COLO668 (cell line): ENCODE results near the gene CIAO2B.

Source experiments
- DNase-seq: peaks from one replicate; lab custom pipeline; 2025; ENCODE audit not compliant: unreplicated experiment; lab: John Stamatoyannopoulos, UW

CIAO2B gene

DNA sequence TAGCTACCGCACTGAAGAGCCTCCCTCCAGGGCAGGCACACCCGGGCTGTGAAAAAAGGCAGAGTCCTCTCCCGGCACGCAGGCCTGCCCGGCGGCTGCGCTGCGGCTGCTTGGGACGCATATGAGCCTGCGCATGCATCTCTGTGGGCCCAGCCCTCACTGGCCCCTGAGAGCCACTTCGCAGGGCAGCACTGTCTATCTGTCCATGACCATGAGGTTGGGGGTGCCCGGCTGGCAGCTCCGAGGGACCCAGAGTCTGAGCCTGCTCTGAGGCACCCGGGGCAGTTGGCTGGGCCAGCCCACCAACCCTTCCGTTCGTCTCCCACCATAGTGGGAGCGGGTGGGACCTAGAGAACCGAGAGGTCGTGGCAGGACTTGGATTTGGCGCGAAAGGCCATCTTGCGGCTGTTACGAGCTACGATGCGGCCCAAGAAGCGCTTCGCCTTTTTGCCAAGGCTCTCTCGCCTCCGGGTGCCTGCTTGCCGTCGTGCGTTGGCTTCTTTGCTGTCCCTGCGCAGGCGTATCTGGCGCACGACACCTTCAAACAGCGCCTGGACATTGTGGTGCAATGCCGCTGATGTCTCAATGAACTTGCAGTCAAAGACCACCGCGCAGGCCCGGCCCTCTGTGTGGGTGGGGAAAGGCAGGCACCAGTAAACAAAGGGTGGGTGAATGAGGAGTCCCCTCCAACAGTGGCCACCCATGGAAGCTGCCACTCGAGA lies 12.3 kb downstream of the CIAO2B start:
- DNase-seq: no peak

DNA sequence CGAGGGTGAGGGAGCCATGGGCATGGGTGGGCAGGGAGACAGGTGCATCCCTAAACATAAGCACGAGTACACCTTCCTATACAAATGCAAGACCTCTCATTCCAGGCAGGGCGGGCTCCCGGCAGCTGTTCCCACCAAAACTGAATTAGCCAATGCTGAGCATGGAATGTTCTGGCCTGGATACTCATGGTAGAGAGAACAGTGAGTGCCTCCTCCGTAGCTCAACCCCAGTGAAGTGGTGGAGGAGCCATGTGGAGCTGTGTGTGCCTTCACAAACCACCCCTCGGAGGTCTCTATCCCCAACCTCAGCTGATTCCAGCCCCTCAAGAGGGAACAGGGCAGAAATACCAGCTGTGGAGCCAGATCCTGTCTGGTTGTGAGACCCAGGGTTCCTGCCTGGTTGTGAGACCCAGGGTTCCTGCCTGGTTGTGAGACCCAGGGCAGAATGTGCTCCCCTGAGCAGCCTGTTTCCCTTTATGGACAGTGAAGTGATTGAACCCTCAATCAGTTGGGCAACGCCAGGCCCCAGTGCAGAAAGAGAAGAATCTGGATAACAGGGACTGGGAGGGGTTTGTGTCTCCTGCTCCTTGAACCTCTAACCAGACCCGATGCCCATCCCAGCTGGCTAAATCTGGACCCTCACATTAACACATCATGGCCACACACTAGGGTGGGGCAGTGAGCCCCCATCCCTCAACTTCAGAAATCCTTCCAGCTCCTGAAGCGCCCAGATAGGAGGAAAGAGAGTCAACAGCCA lies 13.1 kb downstream of the CIAO2B start:
- no peak for DNase-seq

DNA sequence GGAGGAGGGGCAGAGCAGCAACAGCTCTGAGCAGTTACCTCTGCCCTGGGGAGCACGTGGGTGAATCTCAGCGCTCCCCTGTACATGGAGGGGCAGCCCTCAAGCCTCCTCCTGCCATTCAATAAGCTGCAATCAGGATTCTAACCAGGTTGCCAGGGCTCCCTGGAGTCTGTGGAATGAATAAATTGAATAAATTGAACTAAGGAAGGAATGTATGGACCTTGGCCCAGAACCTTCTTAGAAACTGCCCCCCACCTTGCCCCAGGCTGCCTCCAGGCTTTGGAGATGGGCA lies 14.0 kb downstream of the CIAO2B start:
- DNase-seq: no peak

DNA sequence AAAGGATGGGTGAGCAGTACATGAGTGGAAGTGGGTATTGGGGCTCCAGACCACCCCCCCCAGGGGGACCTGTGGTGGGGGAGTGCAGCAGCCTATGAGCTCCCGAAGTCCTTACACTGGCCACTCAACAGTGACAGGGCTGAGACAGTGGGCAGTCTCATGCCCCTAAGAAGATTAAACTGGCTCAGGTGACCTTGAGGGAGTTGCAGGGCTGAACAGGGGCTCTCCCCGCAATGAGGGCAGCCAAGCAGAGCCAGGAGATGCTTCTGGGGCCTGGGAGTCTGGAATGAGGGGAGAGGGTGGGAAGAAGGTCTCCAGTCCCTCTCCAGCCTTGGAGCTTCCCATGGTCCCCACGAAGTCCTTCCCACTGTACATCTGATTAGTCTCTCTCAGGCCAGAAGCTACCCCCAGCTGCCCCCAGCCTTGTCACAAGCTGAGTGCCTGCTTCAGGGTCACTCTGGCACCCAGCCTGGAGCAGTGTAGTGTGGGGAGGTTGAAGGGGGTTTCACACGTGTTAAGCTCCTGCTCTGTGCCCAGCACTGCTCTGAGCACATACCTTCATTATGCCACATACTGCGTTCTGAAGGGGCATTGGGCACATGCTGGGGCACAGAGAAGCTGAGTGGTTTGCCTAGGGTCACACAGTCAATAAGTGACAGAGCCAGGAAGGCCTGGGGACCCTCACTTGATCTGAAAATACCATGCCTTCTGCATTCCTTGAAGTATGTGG lies 14.5 kb downstream of the CIAO2B start:
- no peak for DNase-seq

DNA sequence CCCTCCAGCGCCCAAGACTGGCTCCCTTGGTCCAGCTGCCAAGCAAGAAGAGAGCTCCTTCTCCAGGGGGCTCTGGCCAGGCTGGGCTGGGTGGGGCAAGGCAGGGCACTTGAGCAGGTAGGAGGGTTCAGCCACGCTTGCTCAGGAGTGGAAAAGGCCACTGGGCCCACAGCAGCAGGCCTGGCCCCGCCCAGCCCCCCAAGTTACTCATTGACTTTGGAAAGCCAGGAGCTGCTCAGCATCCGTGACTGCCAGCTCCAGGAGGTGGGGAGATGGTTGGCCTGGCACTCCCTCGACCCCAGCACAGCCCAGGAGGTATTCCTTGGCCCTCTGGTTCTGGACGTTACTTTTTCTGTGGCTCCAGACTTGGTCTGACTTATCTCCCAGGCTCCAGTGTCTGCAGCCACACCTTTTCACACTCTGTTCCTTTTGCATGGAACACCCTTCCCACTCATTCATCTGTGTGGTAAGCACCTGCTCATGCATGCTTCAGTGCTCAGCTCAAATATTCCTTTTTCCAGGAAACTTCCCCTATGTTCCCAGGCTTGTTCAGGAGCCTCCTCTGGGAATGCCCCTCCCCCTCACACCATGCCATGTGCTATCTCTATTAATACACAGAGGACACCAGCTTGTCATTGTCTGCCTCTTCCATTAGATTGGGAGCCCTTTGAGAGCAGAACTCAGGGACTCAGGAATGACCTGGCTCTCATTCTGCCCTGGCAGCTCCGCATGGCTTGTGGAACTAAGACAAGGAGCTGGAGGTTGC lies 15.2 kb downstream of the CIAO2B start, which contains the start of gene CDH16:
CDH16 (minus strand) TSS at position 83 of the 766 bp plus-strand sequence. CDS start 820 bp downstream, outside the sequence.
- peak; percentile 69 for DNase-seq

DNA sequence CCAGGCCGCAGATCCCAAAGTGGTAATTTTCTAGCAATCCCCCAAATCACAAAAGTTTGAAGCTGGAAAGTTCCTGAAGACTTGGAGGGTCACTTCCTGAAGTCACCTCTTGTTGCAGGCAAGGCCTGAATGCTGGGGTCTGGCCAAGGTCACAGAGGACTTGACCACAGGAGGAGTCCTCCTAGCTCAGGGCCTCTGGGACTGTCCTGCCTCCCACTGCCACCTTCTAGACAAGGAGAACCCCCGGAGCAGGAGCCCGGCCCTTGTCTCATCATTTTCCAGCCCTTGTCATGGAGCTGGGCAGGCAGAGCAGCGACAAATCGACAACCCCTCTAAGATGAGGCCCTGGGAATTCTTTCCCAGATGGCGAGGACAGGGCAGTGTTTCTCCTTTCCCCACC lies 15.8 kb downstream of the CIAO2B start:
- DNase-seq: no peak

DNA sequence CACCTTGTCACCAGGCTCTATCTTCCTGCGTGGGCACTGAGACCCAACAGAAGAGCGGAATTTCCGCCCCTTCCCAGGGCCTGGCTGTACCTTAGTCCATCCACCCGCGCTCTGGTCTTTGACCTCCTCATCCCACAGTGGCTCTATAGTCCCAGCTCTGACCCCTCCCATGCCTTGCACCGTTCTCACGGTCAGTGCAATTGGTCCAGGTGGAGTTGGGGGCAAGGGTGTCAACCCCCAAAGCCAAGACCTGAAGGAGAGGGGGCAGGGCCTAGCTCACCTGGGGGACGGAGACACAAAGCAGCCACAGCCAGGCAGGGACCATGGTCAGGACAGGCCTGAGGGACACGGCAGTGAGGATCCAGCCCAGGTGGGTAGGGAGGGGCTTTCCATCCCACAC lies 16.5 kb downstream of the CIAO2B start:
- DNase-seq: no peak

DNA sequence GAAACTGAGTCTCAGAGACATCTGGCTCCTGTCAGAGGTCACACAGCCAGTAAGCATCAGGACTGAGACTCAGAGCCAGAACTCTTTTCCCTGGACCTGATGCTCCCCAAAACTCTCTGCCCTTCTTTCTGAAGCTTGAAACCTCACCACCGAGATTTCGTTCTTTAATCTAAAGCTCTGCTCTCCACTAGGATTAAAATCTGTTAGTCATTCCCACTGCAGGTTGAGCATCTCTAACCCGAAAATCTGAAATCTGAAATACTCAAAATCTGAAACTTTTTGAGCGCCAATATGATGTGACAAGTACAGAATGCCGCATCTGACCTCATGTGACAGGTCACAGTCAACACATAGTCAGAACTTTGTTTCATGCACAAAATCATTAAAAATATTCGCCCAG lies 17.7 kb downstream of the CIAO2B start:
- no peak for DNase-seq

DNA sequence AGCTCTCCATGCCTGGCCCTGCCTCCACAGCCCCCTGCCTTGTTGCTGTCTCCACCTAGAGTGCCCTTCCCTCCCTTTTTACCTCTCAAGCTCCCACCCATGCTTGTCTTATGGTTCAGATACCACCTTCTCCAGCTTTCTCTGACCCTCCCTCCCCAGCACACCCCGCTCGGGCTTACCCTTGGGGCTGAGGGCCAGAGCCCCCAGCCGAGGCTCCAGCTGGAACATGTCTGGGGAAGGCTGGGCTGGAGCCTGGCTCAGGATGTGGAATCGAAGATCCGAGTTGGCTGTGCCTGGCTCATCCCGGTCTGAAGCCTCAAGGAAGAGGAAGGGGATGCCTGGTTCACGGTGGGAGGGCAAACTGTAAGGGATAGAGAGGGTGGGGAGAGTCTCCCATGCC lies 19.2 kb downstream of the CIAO2B start:
- DNase-seq: no peak

DNA sequence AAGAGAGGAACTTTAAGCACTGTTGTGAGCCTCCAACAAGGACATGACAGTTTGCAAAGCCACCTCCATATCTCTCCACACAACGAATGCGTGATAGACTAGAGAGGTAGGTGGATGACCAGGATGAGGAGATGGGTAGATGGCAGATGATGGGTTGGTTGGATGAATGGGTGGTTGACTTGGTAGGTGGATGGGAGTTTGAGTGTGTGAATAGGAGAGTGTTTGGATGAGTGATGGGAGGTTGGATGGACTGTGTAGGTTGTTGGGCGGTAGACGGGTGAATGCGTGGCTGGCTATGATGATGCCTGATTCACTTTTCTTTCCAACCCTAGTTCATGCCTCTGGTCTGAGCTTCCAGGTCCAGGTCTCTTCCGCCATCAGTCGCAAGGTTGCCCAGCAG lies 19.7 kb downstream of the CIAO2B start:
- DNase-seq: no peak

DNA sequence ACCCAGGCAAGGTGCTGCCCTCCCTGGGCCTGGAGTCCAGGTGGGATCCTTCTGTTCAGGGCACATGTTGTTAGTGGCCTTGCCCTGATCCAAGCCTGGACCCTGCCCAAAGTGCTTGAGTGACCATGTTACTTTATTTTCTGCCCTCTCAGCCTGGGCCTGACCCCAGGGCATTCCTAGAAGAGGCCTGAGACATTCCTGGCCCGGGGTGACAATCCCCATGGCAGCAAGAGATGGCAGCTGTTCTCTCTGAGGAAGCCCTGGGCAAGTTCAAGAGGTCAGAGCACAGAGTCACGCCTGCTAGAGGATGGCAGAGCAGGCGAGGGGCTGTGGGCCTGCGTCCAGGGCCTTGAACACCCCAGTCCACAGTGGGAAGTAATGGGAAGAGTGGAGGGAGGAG lies 20.5 kb downstream of the CIAO2B start:
- DNase-seq: no peak

DNA sequence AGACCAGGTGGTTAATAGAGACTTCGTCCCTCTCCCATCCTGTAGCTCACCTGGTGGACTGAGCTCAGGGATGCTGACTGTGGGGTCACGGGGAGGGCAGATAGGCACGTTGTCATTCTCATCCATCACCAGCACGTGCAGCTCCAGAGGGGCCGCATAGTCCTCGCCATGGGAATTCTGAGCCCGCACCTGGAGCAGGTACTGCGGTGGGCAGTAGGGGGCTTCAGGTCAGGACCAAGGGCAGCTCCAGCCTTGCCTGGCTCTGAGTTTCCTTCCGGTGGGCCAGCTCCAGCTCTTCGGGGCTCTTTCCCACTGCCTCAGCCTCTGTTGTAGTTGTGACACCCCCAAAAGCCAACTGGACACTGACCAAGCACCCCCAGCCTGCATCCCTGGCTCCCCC lies 21.1 kb downstream of the CIAO2B start:
- DNase-seq: no peak

DNA sequence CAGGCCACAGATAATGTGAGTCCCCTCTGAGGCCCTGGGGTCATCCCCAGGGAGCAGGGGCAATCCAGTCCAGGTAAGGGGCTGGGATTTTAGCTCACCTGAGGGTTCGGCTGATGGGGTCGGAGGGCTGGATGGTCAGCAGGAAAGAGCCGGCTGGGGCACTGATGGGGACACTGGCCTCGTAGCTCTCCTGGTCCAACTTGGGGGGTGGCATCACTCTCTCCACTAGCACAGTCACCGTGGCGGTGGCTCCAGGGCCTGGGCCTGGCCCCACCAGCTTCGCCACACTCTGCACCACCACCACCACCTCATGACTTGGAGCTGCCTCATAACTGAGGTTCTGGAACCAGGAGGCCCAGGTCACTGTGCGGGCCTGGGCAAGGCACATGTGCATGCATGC lies 22.4 kb downstream of the CIAO2B start:
- DNase-seq: no peak

DNA sequence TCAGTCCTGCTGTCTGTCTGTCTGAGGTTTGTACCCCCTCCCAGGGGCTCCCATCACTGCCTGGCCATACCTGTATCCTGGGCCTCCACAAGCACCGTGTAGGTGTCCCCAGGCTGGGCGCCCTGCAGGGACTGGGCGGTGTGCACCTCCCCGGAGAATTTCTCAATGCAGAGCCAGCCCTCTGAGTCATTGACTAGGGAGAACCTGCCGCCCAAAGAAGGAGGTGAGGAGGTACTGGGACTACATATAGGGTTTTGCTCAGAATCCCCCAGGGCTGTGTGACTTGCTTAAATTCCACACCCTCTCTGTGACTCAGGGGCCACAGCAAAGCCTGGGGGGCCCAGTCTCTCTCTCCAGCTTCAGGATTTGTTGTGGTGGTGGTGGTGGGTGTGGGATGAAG lies 23.1 kb downstream of the CIAO2B start:
- no peak for DNase-seq

DNA sequence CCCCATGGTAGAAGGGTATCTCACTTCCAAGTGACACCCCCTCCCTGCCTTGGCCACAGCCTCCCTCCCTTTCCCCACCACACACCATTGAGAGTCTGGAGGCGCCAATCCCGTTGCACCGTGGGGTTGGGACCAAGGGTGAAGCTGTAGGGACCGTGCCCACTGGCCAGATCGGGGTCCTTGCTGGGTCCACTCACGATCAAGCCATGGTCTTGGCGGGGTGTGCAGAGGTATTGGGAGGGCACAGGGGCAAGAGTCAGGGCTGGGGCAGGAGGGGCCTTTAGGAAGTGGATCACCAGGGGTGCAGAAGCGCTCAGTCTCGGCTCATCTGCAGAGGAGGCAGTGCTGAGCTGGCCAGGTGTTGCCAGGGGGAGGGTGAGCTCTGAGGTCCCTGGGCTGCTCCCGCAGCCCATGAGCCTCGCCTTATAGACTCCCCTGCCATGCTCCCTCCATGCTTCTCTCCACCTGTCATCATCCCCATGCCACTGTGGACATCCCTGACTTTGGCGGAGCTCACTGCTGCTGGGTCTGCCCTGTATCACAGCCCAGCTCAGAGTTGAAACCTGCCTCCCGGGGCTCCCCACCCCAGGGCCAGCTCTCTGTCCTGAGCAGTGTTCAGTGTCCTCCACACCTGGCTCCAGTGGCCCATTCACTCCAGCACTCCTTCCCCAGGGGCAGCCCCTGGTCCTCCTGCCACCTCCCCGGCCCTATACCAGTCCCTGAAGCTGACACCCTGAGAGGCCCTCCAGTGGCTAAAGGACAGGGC lies 23.8 kb downstream of the CIAO2B start:
- DNase-seq: no peak

DNA sequence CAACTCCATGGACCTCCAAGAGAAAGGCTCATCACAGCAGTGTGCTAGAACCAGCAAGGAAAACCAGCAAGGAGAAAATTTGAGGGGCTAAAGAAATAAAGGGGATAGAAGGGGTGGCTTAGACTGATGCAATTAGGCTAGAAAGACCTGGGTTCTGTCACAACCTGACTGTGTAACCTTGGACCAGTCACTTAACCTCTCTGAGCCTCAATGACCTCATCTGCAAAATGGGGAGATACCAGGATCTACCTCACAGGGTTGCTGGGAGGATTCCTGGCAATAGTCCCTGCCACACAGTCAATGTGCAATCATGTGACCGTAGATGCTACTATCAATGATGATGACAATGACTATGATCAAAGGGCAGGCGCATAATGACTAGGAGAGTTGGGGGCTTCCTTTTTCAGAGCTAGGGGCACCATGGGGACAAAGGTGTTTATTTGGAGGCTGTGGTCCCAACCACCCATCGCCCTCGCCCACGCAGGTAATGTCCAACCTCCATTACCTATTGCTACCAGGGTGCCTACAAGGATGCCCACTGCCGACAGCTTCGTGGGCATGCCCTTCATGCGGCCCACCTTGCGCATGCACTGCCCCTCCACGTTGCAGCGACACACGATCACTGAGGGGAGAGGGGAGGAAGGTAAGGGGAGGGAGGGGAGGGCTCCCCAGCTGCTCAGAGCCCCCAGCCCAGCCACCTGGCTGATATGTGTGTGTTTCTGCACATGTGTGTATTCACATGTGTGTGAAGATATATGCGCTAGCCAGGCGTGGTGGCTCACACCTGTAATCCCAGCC lies 25.2 kb downstream of the CIAO2B start:
- DNase-seq: no peak

DNA sequence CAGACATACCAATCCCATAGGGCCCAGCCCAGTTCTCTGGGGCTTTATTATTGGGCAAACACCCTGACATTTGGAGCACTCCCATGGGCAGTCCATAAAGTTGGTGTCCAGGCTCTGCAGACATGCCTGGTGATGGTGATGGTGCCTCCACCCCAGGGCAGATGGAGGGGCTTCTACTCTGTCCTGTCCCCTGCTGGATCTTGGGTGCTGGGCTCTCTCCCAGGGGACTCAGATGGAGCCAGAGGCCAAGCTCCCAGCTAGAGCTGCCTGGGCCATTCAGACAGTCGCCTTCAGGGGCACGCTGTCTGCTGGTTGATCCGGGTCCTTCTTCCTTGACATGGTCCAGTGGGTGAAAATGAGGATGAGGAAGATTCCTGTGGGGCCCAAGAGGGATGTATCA lies 26.1 kb downstream of the CIAO2B start:
- no peak for DNase-seq

DNA sequence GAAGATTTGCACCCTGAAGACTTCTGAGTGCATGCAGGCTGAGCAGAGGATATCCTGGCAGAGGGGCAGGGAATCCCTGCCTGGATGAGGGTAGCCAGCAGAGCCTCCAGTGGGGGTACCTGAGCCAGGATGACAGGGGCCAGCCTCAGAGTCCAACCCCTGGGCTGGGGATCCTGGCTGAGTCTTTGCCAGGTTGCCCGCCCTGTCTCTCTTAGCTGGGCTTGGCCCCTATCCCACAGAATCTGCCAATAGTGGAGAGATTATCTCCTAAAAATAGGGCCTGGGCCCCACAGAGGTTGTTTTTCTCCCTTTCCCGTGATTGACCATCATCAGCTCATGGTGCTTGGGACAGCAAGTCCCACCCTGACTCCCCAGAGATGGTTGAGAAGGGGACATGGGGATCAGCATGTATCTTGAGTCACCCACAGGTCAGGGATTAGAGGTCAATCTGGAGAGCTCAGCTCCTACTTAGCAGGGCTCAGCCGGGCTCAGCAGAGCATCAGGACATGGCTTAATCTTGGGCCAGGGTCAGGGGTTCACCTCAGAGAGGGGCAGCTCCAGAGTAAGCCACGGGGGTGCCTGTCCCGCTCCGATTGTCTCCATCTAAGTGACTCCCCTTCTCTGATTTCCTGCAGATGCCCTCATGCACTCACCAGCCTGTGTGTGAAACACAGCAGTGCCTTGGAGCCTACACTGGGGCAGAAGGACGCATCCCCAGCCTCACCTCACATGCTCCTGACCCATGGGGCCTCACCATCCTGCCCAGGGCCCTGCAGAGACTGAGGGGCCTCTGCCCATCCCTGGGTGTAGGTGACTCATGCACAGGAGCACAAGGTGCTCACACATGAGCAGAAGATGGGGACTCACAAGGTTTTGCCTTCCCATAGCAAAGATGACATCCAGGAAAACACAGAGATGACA lies 27.0 kb downstream of the CIAO2B start:
- DNase-seq: no peak
